Astrocyte (in vitro differentiated cells and primary cell): Measurements from ENCODE around the gene SOCS1. TPM values are rescaled to one million over a fixed set of nuclear protein-coding genes. Genes with fewer than 3 reads are reported as not detected.

Experiments used
- DNase-seq: peaks from one replicate; pipeline ENCODE4 v3.0.0-alpha.2; 2010; ENCODE audit warnings: low read depth
- FAIRE-seq: peaks from 2 replicates; lab custom pipeline; 2011; peaks lifted over from hg19 to GRCh38; lab: Jason Lieb, UNC
- H2AFZ ChIP-seq: 2 replicates; pipeline ENCODE4 v1.6.0; 2012; ENCODE audit warnings: low read depth, low read length, inconsistent platforms
- H3K27ac ChIP-seq: 2 replicates; pipeline ENCODE4 v1.5.1; 2011; ENCODE audit warnings: low read depth, low read length, inconsistent platforms
- H3K27me3 ChIP-seq: 2 replicates; pipeline ENCODE4 v1.6.0; 2011; ENCODE audit warnings: low read length, inconsistent platforms; ENCODE audit not compliant: insufficient read depth
- H3K36me3 ChIP-seq: 2 replicates; pipeline ENCODE4 v1.5.1; 2011; ENCODE audit warnings: low read length, inconsistent platforms; ENCODE audit not compliant: insufficient read depth
- H3K4me1 ChIP-seq: 2 replicates; pipeline ENCODE4 v1.5.1; 2011; ENCODE audit warnings: low read length, inconsistent platforms; ENCODE audit not compliant: insufficient read depth
- H3K4me2 ChIP-seq: 2 replicates; pipeline ENCODE4 v1.6.0; 2012; ENCODE audit warnings: low read length, inconsistent platforms
- H3K4me3 ChIP-seq: 2 replicates; pipeline ENCODE4 v1.5.1; 2011; ENCODE audit warnings: low read depth, mild to moderate bottlenecking, low read length, inconsistent platforms; ENCODE audit not compliant: insufficient read depth
- H3K79me2 ChIP-seq: 2 replicates; pipeline ENCODE4 v1.6.0; 2012; ENCODE audit warnings: mild to moderate bottlenecking, low read length, inconsistent platforms; ENCODE audit not compliant: insufficient read depth
- H3K9ac ChIP-seq: 2 replicates; pipeline ENCODE4 v1.6.0; 2012; ENCODE audit warnings: mild to moderate bottlenecking, low read length, inconsistent platforms
- H3K9me3 ChIP-seq: 2 replicates; pipeline ENCODE4 v1.5.1; 2012; ENCODE audit warnings: low read depth, mild to moderate bottlenecking, low read length, inconsistent platforms; ENCODE audit not compliant: insufficient read depth
- H4K20me1 ChIP-seq: 2 replicates; pipeline ENCODE4 v1.6.0; 2012; ENCODE audit warnings: low read length, inconsistent platforms; ENCODE audit not compliant: insufficient read depth
- H3K27ac Mint-ChIP-seq: one replicate; pipeline ENCODE4 v1.8.0; 2021; ENCODE audit warnings: mild to moderate bottlenecking, mixed read lengths; ENCODE audit not compliant: unreplicated experiment
- H3K27me3 Mint-ChIP-seq: one replicate; pipeline ENCODE4 v1.8.0; 2021; ENCODE audit warnings: low read depth, mixed read lengths; ENCODE audit not compliant: unreplicated experiment
- H3K36me3 Mint-ChIP-seq: one replicate; pipeline ENCODE4 v1.8.0; 2021; ENCODE audit warnings: low read depth, mixed read lengths; ENCODE audit not compliant: unreplicated experiment
- H3K4me1 Mint-ChIP-seq: one replicate; pipeline ENCODE4 v1.8.0; 2021; ENCODE audit warnings: low read depth, mixed read lengths; ENCODE audit not compliant: unreplicated experiment
- H3K4me3 Mint-ChIP-seq: one replicate; pipeline ENCODE4 v1.8.0; 2021; ENCODE audit warnings: mild to moderate bottlenecking, moderate library complexity, mixed read lengths; ENCODE audit not compliant: unreplicated experiment
- H3K9me3 Mint-ChIP-seq: one replicate; pipeline ENCODE4 v1.8.0; 2021; ENCODE audit warnings: mild to moderate bottlenecking, mixed read lengths; ENCODE audit not compliant: unreplicated experiment
- CTCF ChIP-seq: IDR thresholded peaks from 2 replicates; pipeline ENCODE4 v1.5.1; 2011; ENCODE audit warnings: low read depth, mild to moderate bottlenecking, inconsistent platforms, low read length, moderate library complexity; ENCODE audit not compliant: insufficient read depth
- EZH2 ChIP-seq: IDR thresholded peaks from 2 replicates; pipeline ENCODE4 v1.6.1; 2012; ENCODE audit warnings: mild to moderate bottlenecking, low read length, inconsistent platforms; ENCODE audit not compliant: insufficient read depth
- total RNA-seq: library from RNA; stranded (reverse); gene quantifications from 2 replicates; pipeline ENCODE4 v1.2.1, GENCODE V29; 2021

Gene SOCS1
- total RNA-seq, 1 donor from 2014 or later, result 16.0 TPM

- peaks cover 25% of the 10 kb centered on the region for H3K4me1 ChIP-seq
- DNase-seq, result no peak
- Mint-ChIP-seq H3K27ac (no peak overlapping the region), H3K4me1 (peaks cover 25% of the 10 kb centered on the region), H3K36me3 (peaks cover 7% of the 10 kb centered on the region), H3K9me3 (peaks cover 8% of the 10 kb centered on the region), H3K27me3 (peaks cover 8% of the 10 kb centered on the region), H3K4me3 (no peak overlapping the region)
- no peak for FAIRE-seq
- H3K79me2 ChIP-seq, result no peaks in the 10 kb centered on the region
- H3K9me3 ChIP-seq, result peaks cover 6% of the 10 kb centered on the region
- no peaks in the 10 kb centered on the region for H4K20me1 ChIP-seq
- H3K36me3 ChIP-seq, result no peaks in the 10 kb centered on the region
- no peak overlapping the region for H3K27ac ChIP-seq
- no peak overlapping the region for H2AFZ ChIP-seq
- peaks cover 3% of the 10 kb centered on the region for H3K27me3 ChIP-seq
- no peak overlapping the region for H3K4me2 ChIP-seq
- TF ChIP-seq EZH2, result no peak
- no peak for TF ChIP-seq CTCF
- H3K9ac ChIP-seq, result no peak overlapping the region
- H3K4me3 ChIP-seq, result no peak overlapping the region
Measured at GRCh38 chr16:11205754-11206581, 50.0 kb downstream of the SOCS1 start.

- Mint-ChIP-seq H3K4me3 (no peak overlapping the region), H3K36me3 (peaks cover 7% of the 10 kb centered on the region), H3K27ac (peak overlapping the region; percentile 53), H3K4me1 (peaks cover 32% of the 10 kb centered on the region), H3K9me3 (peaks cover 8% of the 10 kb centered on the region), H3K27me3 (peaks cover 7% of the 10 kb centered on the region)
- TF ChIP-seq CTCF (no peak), EZH2 (no peak)
- Histone ChIP-seq H3K79me2 (no peaks in the 10 kb centered on the region), H3K4me1 (peaks cover 29% of the 10 kb centered on the region), H3K4me3 (no peak overlapping the region), H3K27me3 (no peaks in the 10 kb centered on the region), H3K4me2 (no peak overlapping the region), H3K36me3 (no peaks in the 10 kb centered on the region), H2AFZ (no peak overlapping the region), H3K27ac (no peak overlapping the region), H3K9me3 (peaks cover 6% of the 10 kb centered on the region), H4K20me1 (no peaks in the 10 kb centered on the region), H3K9ac (no peak overlapping the region)
- no peak for FAIRE-seq
- DNase-seq, result no peak
Measured at GRCh38 chr16:11205065-11205699, 50.8 kb downstream of the SOCS1 start.
